IMR-90 (cell line): ENCODE measurements around the gene DSP. TPM values are rescaled to one million over a fixed set of nuclear protein-coding genes. Genes with fewer than 3 reads are reported as not detected.

Experiments
- ATAC-seq: fragments of 200-7000 bp; cut with Tn5 transposase; 2 replicates; pipeline ENCODE4 v1.9.1; 2020; ENCODE audit warnings: low read depth, mild to moderate bottlenecking, moderate library complexity
- BruUV-seq: library from RNA; stranded (reverse); fragments of 400-500 nt; replicated peaks from 2 replicates; lab custom pipeline; 2021; lab: Mats Ljungman, UMichigan
- CTCF ChIA-PET: fragments of 300-600 bp; formaldehyde crosslinking; extraction: SDS; loops from one replicate; lab custom pipeline; 2021; ENCODE audit warnings: antibody characterized with exemption; lab: Yijun Ruan, JAX
- POLR2A ChIA-PET: fragments of 300-600 bp; sonication (Branson Sonifier 250); formaldehyde crosslinking; loops from one replicate; lab custom pipeline; 2022; ENCODE audit warnings: antibody characterized with exemption; ENCODE audit not compliant: unreplicated experiment; lab: Charles Lee
- DNase-seq: peaks from one replicate; pipeline ENCODE4 v3.0.0; 2013
- H2AFZ ChIP-seq: replicated peaks from 2 replicates; pipeline ENCODE3; 2013; ENCODE audit warnings: low read length, mild to moderate bottlenecking; ENCODE audit not compliant: poor library complexity
- H2AK5ac ChIP-seq: 2 replicates; pipeline ENCODE4 v1.6.1; 2013; ENCODE audit warnings: low read depth, low read length, inconsistent platforms
- H2AK9ac ChIP-seq: replicated peaks from 2 replicates; pipeline ENCODE3; 2013; ENCODE audit warnings: mild to moderate bottlenecking, low read depth, low read length, moderate library complexity; ENCODE audit not compliant: poor library complexity
- H2BK120ac ChIP-seq: 2 replicates; pipeline ENCODE4 v1.6.1; 2013; ENCODE audit warnings: low read depth, low read length, inconsistent platforms
- H2BK15ac ChIP-seq: 3 replicates; pipeline ENCODE4 v1.6.1; 2013; ENCODE audit warnings: low read depth, low read length, inconsistent platforms
- H2BK20ac ChIP-seq: 2 replicates; pipeline ENCODE4 v1.6.1; 2013; ENCODE audit warnings: low read depth, mild to moderate bottlenecking, inconsistent platforms, low read length, moderate library complexity
- H2BK5ac ChIP-seq: 2 replicates; pipeline ENCODE4 v1.6.1; 2013; ENCODE audit warnings: mild to moderate bottlenecking, low read depth, low read length, inconsistent platforms; ENCODE audit not compliant: poor library complexity, severe bottlenecking
- H3K14ac ChIP-seq: replicated peaks from 2 replicates; pipeline ENCODE4 v1.6.1; 2013; ENCODE audit warnings: low read depth, low read length, inconsistent platforms
- H3K18ac ChIP-seq: 2 replicates; pipeline ENCODE4 v1.6.1; 2013; ENCODE audit warnings: low read depth, low read length, control low read depth
- H3K23ac ChIP-seq: 2 replicates; pipeline ENCODE4 v1.6.1; 2013; ENCODE audit warnings: low read depth, low read length, inconsistent platforms
- H3K27ac ChIP-seq: 2 replicates; pipeline ENCODE4 v1.5.1; 2013; ENCODE audit warnings: mild to moderate bottlenecking, control low read depth, low read length; ENCODE audit not compliant: insufficient read depth
- H3K27me3 ChIP-seq: 2 replicates; pipeline ENCODE4 v1.6.1; 2013; ENCODE audit warnings: low read length; ENCODE audit not compliant: control insufficient read depth, insufficient read depth
- H3K36me3 ChIP-seq: 2 replicates; pipeline ENCODE4 v1.6.1; 2013; ENCODE audit warnings: low read length, mixed read lengths; ENCODE audit not compliant: control insufficient read depth, insufficient read depth
- H3K4ac ChIP-seq: 2 replicates; pipeline ENCODE4 v1.6.1; 2013; ENCODE audit warnings: low read depth, low read length, inconsistent platforms
- H3K4me1 ChIP-seq: 2 replicates; pipeline ENCODE4 v1.6.1; 2013; ENCODE audit warnings: low read length, mixed read lengths; ENCODE audit not compliant: control insufficient read depth, insufficient read depth
- H3K4me2 ChIP-seq: 2 replicates; pipeline ENCODE4 v1.6.1; 2013; ENCODE audit warnings: low read depth, mild to moderate bottlenecking, control low read depth, low read length, moderate library complexity
- H3K4me3 ChIP-seq: 2 replicates; pipeline ENCODE4 v1.5.1; 2013; ENCODE audit warnings: low read depth, mild to moderate bottlenecking, control low read depth, low read length, moderate library complexity; ENCODE audit not compliant: insufficient read depth
- H3K56ac ChIP-seq: 2 replicates; pipeline ENCODE4 v1.6.1; 2013; ENCODE audit warnings: low read length, inconsistent platforms; ENCODE audit not compliant: insufficient read depth; ENCODE audit errors: extremely low read depth
- H3K79me1 ChIP-seq, 2 experiments: 2 replicates each; pipeline ENCODE4 v1.6.1; 2013; ENCODE audit warnings: low read length in 2 of 2, inconsistent platforms in 1 of 2, low read depth in 1 of 2
- H3K9ac ChIP-seq: 2 replicates; pipeline ENCODE4 v1.6.1; 2013; ENCODE audit warnings: low read depth, low read length, control low read depth
- H3K9me1 ChIP-seq: 2 replicates; pipeline ENCODE4 v1.6.1; 2013; ENCODE audit warnings: low read length, inconsistent platforms; ENCODE audit not compliant: insufficient read depth
- H3K9me3 ChIP-seq: 2 replicates; pipeline ENCODE4 v1.6.1; 2013; ENCODE audit warnings: low read length; ENCODE audit not compliant: control insufficient read depth, insufficient read depth
- H4K20me1 ChIP-seq: 2 replicates; pipeline ENCODE4 v1.6.1; 2013; ENCODE audit warnings: low read length, inconsistent platforms; ENCODE audit not compliant: insufficient read depth
- H4K5ac ChIP-seq: 2 replicates; pipeline ENCODE4 v1.6.1; 2013; ENCODE audit warnings: mild to moderate bottlenecking, low read depth, low read length, control low read depth
- H4K8ac ChIP-seq, 2 experiments: 2 replicates each; pipeline ENCODE4 v1.6.1; 2013; ENCODE audit warnings: low read depth in 2 of 2, low read length in 2 of 2, control low read depth in 1 of 2, inconsistent platforms in 1 of 2
- H4K91ac ChIP-seq: 2 replicates; pipeline ENCODE4 v1.6.1; 2013; ENCODE audit warnings: low read depth, low read length, inconsistent platforms; ENCODE audit not compliant: insufficient read depth
- BHLHE40 ChIP-seq: fragments of 150-350 bp; IDR thresholded peaks from 2 replicates; pipeline ENCODE4 v1.6.1; 2016; ENCODE audit warnings: mild to moderate bottlenecking, low read depth, low read length
- CEBPB ChIP-seq: IDR thresholded peaks from 2 replicates; pipeline ENCODE4 v1.6.1; 2012; ENCODE audit warnings: low read depth, low read length, improper control_type of control experiment
- CHD1 ChIP-seq: IDR thresholded peaks from 2 replicates; pipeline ENCODE4 v1.6.1; 2012; ENCODE audit warnings: low read depth, low read length, improper control_type of control experiment
- CTCF ChIP-seq: conservative IDR thresholded peaks from 2 replicates; pipeline ENCODE4 v1.5.1; 2012; ENCODE audit warnings: mild to moderate bottlenecking, low read depth, low read length, improper control_type of control experiment
- ELK1 ChIP-seq: fragments of 150-350 bp; IDR thresholded peaks from 2 replicates; pipeline ENCODE4 v1.6.1; 2016; ENCODE audit warnings: low read depth, mild to moderate bottlenecking, low read length, moderate library complexity, borderline replicate concordance
- FOS ChIP-seq: fragments of 150-350 bp; IDR thresholded peaks from 2 replicates; pipeline ENCODE4 v1.6.1; 2016; ENCODE audit warnings: low read depth, low read length
- MAFK ChIP-seq: IDR thresholded peaks from 2 replicates; pipeline ENCODE4 v1.6.1; 2012; ENCODE audit warnings: low read depth, low read length, improper control_type of control experiment
- MAZ ChIP-seq: IDR thresholded peaks from 2 replicates; pipeline ENCODE4 v1.6.1; 2012; ENCODE audit warnings: low read depth, mild to moderate bottlenecking, low read length, improper control_type of control experiment, moderate library complexity, borderline replicate concordance
- MXI1 ChIP-seq: IDR thresholded peaks from 2 replicates; pipeline ENCODE4 v1.6.1; 2012; ENCODE audit warnings: low read depth, mild to moderate bottlenecking, low read length, moderate library complexity, borderline replicate concordance
- NFE2L2 ChIP-seq: fragments of 150-350 bp; IDR thresholded peaks from 2 replicates; pipeline ENCODE4 v1.6.1; 2016; ENCODE audit warnings: low read depth, mild to moderate bottlenecking, low read length
- POLR2A ChIP-seq: IDR thresholded peaks from 2 replicates; pipeline ENCODE4 v1.6.1; 2012; ENCODE audit warnings: mild to moderate bottlenecking, low read depth, low read length
- RAD21 ChIP-seq: IDR thresholded peaks from 2 replicates; pipeline ENCODE4 v1.6.1; 2012; ENCODE audit warnings: low read length, improper control_type of control experiment
- RCOR1 ChIP-seq: IDR thresholded peaks from 2 replicates; pipeline ENCODE4 v1.6.1; 2012; ENCODE audit warnings: mild to moderate bottlenecking, low read length, improper control_type of control experiment; ENCODE audit not compliant: insufficient replicate concordance
- RFX5 ChIP-seq: IDR thresholded peaks from 2 replicates; pipeline ENCODE4 v1.8.0; 2012; ENCODE audit warnings: low read depth, mild to moderate bottlenecking, low read length, moderate library complexity
- SMC3 ChIP-seq: fragments of 150-350 bp; IDR thresholded peaks from 2 replicates; pipeline ENCODE4 v1.6.1; 2016; ENCODE audit warnings: low read depth, mild to moderate bottlenecking, antibody characterized with exemption, low read length, moderate library complexity
- USF2 ChIP-seq: fragments of 150-350 bp; IDR thresholded peaks from 2 replicates; pipeline ENCODE4 v1.6.1; 2017; ENCODE audit warnings: mild to moderate bottlenecking, antibody characterized with exemption, low read length, low read depth
- WGBS, 2 experiments: methylation state at CpG; one replicate each; pipeline versions ENCODE4 v1.1.5 to v1.1.7; 2013; ENCODE audit warnings: missing lambda C conversion rate in 2 of 2; ENCODE audit not compliant: insufficient read length in 1 of 2; ENCODE audit errors: extremely low coverage in 2 of 2; 5-methylcytosine and 5-hydroxymethylcytosine counted together
- dilution Hi-C: fragments of 300-500 bp; cut with HindIII; formaldehyde crosslinking; loops from one replicate; pipeline ENCODE4 v1.14.3; 2018; ENCODE audit warnings: low sequenced_read_pairs; ENCODE audit not compliant: unreplicated experiment
- in situ Hi-C: fragments of 300-500 bp; cut with MboI; formaldehyde crosslinking; loops from 3 replicates; pipeline ENCODE4 v1.14.3; 2019; ENCODE audit warnings: low sequenced_read_pairs, inconsistent platforms, mixed read lengths
- intact Hi-C: fragments of 100-400 bp; cut with micrococcal nuclease; formaldehyde crosslinking; loops from 2 replicates; pipeline ENCODE4 v1.10.0; 2022
- polyA plus RNA-seq, 3 experiments: library from polyadenylated mRNA; depleted of rRNA; stranded (reverse); fragments of >200 nt; gene quantifications; 2 replicates each; pipeline ENCODE4 v1.2.3, GENCODE V29; 2012; ENCODE audit warnings: low replicate concordance in 1 of 3
- total RNA-seq: library from RNA; depleted of rRNA; stranded (reverse); fragments of >200 nt; gene quantifications from 2 replicates; pipeline ENCODE4 v1.2.3, GENCODE V29; 2012

DSP gene
- total and polyA plus RNA-seq, 2 of the 4 experiments (the other 2 are of a cell fraction): 7.1 to 20.1 TPM

- no peak overlapping the region for H2AK9ac ChIP-seq
- dilution Hi-C loops: no loop called here
- no peak overlapping the region for H4K5ac ChIP-seq
- intact Hi-C loops: loop anchor here (5.0 kb wide), 1 partner anchor 232 kb away; the partner anchor contains the start of gene SSR1
- no peak for TF ChIP-seq CTCF
- no peak for TF ChIP-seq SMC3
- no peak for TF ChIP-seq FOS
- no peak for TF ChIP-seq MAZ
- no peak for TF ChIP-seq CEBPB
- TF ChIP-seq RFX5: no peak
- no peak for TF ChIP-seq ELK1
- no peak for TF ChIP-seq BHLHE40
- no peak for TF ChIP-seq RAD21
- TF ChIP-seq MAFK: no peak
- TF ChIP-seq RCOR1: no peak
- TF ChIP-seq NFE2L2: no peak
- TF ChIP-seq USF2: no peak
- TF ChIP-seq POLR2A: no peak
- TF ChIP-seq CHD1: no peak
- no peak for TF ChIP-seq MXI1
- H3K4me3 ChIP-seq: no peak overlapping the region
- no peak overlapping the region for H4K8ac ChIP-seq
- peaks cover 0 to 37% of the 10 kb centered on the region in 2 experiments; a peak in 2 of 4 replicates for H3K79me1 ChIP-seq
- in situ Hi-C loops: no loop called here
- H3K27ac ChIP-seq: no peak overlapping the region
- H3K9me3 ChIP-seq: no peaks in the 10 kb centered on the region
- ChIA-PET CTCF (no interaction called here), POLR2A (no interaction called here)
- H3K36me3 ChIP-seq: no peaks in the 10 kb centered on the region
- H2AFZ ChIP-seq: no peak overlapping the region
- H2BK15ac ChIP-seq: no peak overlapping the region
- no peak overlapping the region for H3K14ac ChIP-seq
- peaks cover 6% of the 10 kb centered on the region for H3K4me1 ChIP-seq
- WGBS, 2 experiments: no CpG with 5 or more reads among the region's 3 CpGs
- no peak overlapping the region for H3K23ac ChIP-seq
- no peak overlapping the region for H3K18ac ChIP-seq
- H3K27me3 ChIP-seq: peaks cover 12% of the 10 kb centered on the region; the same call in 1 of the 2 replicates
- no peak overlapping the region for H3K9ac ChIP-seq
- H4K91ac ChIP-seq: no peak overlapping the region
- peaks cover 11% of the 10 kb centered on the region for H3K9me1 ChIP-seq
- no peak overlapping the region for H3K4me2 ChIP-seq
- no peak overlapping the region for H2BK5ac ChIP-seq
- H3K56ac ChIP-seq: no peak overlapping the region
- H2AK5ac ChIP-seq: no peak overlapping the region
- no TSS peak for BruUV-seq
- peaks cover 7% of the 10 kb centered on the region; the same call in 1 of the 2 replicates for H4K20me1 ChIP-seq
- H3K4ac ChIP-seq: no peak overlapping the region
- no peak overlapping the region for H2BK120ac ChIP-seq
- no peak for DNase-seq
- ATAC-seq: no peak
- no peak overlapping the region for H2BK20ac ChIP-seq
These were observed 3.1 kb downstream of the DSP start for GRCh38 chr6:7544597-7544996.
